SK-N-SH (cell line): ENCODE results near the gene TMEM63B.

Source experiments
- FOSL2 ChIP-seq: IDR thresholded peaks from 2 replicates; pipeline ENCODE4 v1.4.0; 2012; ENCODE audit warnings: low read depth, mild to moderate bottlenecking, moderate library complexity, borderline replicate concordance
- FOXJ3 ChIP-seq: sonication (generic); formaldehyde crosslinking; IDR thresholded peaks from 2 replicates; pipeline ENCODE4 v1.5.1; 2020; ENCODE audit warnings: mild to moderate bottlenecking, missing genetic modification reagents
- GABPA ChIP-seq: IDR thresholded peaks from 2 replicates; pipeline ENCODE4 v1.4.0; 2012; ENCODE audit warnings: low read depth, mild to moderate bottlenecking
- GATA2 ChIP-seq: sonication (generic); formaldehyde crosslinking; IDR thresholded peaks from 2 replicates; pipeline ENCODE4 v1.5.0; 2020; ENCODE audit warnings: mild to moderate bottlenecking, missing genetic modification reagents
- MEF2A ChIP-seq: IDR thresholded peaks from 2 replicates; pipeline ENCODE4 v1.4.0; 2012; ENCODE audit warnings: low read depth, borderline replicate concordance
- MXI1 ChIP-seq: IDR thresholded peaks from 2 replicates; pipeline ENCODE4 v1.6.1; 2012; ENCODE audit warnings: mild to moderate bottlenecking, low read depth, low read length, improper control_type of control experiment
- NRF1 ChIP-seq: IDR thresholded peaks from 2 replicates; pipeline ENCODE4 v1.6.1; 2012; ENCODE audit warnings: low read depth, mild to moderate bottlenecking, low read length
- SMC3 ChIP-seq: IDR thresholded peaks from 2 replicates; pipeline ENCODE4 v1.6.1; 2012; ENCODE audit warnings: low read depth, low read length, improper control_type of control experiment
- TAF1 ChIP-seq: IDR thresholded peaks from 2 replicates; pipeline ENCODE4 v1.6.1; 2012; ENCODE audit warnings: low read depth, mild to moderate bottlenecking, low read length, moderate library complexity, borderline replicate concordance
- YY1 ChIP-seq: IDR thresholded peaks from 2 replicates; pipeline ENCODE4 v1.4.0; 2012; ENCODE audit warnings: low read depth, mild to moderate bottlenecking
- TF ChIP-seq, protein P1 (sequence below): fragments of 200-600 bp; sonication (generic); IDR thresholded peaks from 2 replicates; pipeline ENCODE4 v1.6.1; 2017; ENCODE audit warnings: antibody characterized with exemption, mild to moderate bottlenecking, moderate library complexity
- TF ChIP-seq, protein P2 (sequence below): IDR thresholded peaks from 2 replicates; pipeline ENCODE4 v1.4.0; 2012; ENCODE audit warnings: low read depth
- TF ChIP-seq, protein P3 (sequence below): fragments of 150-350 bp; IDR thresholded peaks from 2 replicates; pipeline ENCODE4 v1.6.1; 2016; ENCODE audit warnings: mild to moderate bottlenecking, low read depth, low read length

DNA sequence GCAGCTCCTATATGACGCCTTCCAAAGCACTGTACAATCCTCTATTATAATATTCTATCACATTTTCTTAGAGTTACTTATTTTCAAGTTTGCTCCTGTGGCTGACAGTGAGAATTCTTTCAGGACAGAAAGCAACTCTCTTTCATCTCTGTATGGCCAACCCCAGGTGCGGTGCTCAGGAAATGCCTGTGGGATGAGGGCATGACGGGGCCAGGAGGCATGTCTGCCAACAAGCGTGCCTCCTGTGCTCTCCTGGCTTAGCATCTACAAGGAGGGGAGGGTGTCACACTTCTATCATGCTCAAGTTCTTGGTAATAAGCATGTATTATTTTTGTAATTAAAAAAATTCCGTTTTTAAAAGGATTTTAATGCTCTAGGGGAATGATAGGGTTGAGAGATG is 11.5 kb upstream of the TMEM63B start:
- TF ChIP-seq YY1: no peak
- no peak for TF ChIP-seq GABPA
- TF ChIP-seq, protein P1, sequence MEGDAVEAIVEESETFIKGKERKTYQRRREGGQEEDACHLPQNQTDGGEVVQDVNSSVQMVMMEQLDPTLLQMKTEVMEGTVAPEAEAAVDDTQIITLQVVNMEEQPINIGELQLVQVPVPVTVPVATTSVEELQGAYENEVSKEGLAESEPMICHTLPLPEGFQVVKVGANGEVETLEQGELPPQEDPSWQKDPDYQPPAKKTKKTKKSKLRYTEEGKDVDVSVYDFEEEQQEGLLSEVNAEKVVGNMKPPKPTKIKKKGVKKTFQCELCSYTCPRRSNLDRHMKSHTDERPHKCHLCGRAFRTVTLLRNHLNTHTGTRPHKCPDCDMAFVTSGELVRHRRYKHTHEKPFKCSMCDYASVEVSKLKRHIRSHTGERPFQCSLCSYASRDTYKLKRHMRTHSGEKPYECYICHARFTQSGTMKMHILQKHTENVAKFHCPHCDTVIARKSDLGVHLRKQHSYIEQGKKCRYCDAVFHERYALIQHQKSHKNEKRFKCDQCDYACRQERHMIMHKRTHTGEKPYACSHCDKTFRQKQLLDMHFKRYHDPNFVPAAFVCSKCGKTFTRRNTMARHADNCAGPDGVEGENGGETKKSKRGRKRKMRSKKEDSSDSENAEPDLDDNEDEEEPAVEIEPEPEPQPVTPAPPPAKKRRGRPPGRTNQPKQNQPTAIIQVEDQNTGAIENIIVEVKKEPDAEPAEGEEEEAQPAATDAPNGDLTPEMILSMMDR: no peak
- TF ChIP-seq SMC3: no peak
- TF ChIP-seq FOSL2: peak; percentile 8; the same call in 1 of the 2 replicates
- no peak for TF ChIP-seq NRF1
- TF ChIP-seq MEF2A: no peak
- no peak for TF ChIP-seq MXI1
- TF ChIP-seq, protein P2, sequence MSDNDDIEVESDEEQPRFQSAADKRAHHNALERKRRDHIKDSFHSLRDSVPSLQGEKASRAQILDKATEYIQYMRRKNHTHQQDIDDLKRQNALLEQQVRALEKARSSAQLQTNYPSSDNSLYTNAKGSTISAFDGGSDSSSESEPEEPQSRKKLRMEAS: peak; percentile 36; the same call in 1 of the 2 replicates
- no peak for TF ChIP-seq FOXJ3 (CRISPR knock-in tag)
- TF ChIP-seq, protein P3, sequence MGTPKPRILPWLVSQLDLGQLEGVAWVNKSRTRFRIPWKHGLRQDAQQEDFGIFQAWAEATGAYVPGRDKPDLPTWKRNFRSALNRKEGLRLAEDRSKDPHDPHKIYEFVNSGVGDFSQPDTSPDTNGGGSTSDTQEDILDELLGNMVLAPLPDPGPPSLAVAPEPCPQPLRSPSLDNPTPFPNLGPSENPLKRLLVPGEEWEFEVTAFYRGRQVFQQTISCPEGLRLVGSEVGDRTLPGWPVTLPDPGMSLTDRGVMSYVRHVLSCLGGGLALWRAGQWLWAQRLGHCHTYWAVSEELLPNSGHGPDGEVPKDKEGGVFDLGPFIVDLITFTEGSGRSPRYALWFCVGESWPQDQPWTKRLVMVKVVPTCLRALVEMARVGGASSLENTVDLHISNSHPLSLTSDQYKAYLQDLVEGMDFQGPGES: no peak
- no peak for TF ChIP-seq GATA2 (CRISPR knock-in tag)
- TF ChIP-seq TAF1: no peak
